Gastrocnemius medialis (tissue), 4 donors: ENCODE measurements around the gene ZNF296. TPM values are rescaled to one million over a fixed set of nuclear protein-coding genes. Genes with fewer than 3 reads are reported as not detected.

Experiments used
- ATAC-seq, 2 donors: fragments of 150-250 bp; one replicate each; pipeline ENCODE4 v1.9.1; 2016
- DNase-seq, 2 donors: peaks; one replicate each; pipeline ENCODE4 v3.0.0-alpha.2; 2019
- H3K27ac ChIP-seq, 4 donors: fragments of 200-600 bp; sonication (generic); 1 replicate in 1 of 4; 2 replicates in 3 of 4; pipeline ENCODE4 v1.5.1; 2016 to 2018; ENCODE audit warnings: mild to moderate bottlenecking in 2 of 4, moderate library complexity in 1 of 4
- H3K27me3 ChIP-seq, 3 donors: fragments of 200-600 bp; sonication (generic) in 2 of 3; 1 replicate in 1 of 3; 2 replicates in 2 of 3; pipeline versions ENCODE4 v1.5.1 to v1.6.0; 2016 to 2019; ENCODE audit warnings: mild to moderate bottlenecking in 1 of 3, moderate library complexity in 1 of 3
- H3K36me3 ChIP-seq, 2 donors: fragments of 200-600 bp; sonication (generic) in 1 of 2; one replicate each; pipeline ENCODE4 v1.5.1; 2017 to 2018
- H3K4me1 ChIP-seq, 2 donors: fragments of 200-600 bp; sonication (generic) in 1 of 2; one replicate each; pipeline ENCODE4 v1.5.1; 2016 to 2017; ENCODE audit warnings: mild to moderate bottlenecking in 2 of 2
- H3K4me3 ChIP-seq, 4 donors: fragments of 200-600 bp; sonication (generic) in 3 of 4; 1 replicate in 1 of 4; 2 replicates in 3 of 4; pipeline ENCODE4 v1.5.1; 2016 to 2019; ENCODE audit warnings: mild to moderate bottlenecking in 2 of 4
- H3K9me3 ChIP-seq, 3 donors: fragments of 200-600 bp; sonication (generic) in 2 of 3; 1 replicate in 1 of 3; 2 replicates in 2 of 3; pipeline ENCODE4 v1.5.1; 2016 to 2019
- POLR2A ChIP-seq, 2 donors: fragments of 450-650 bp; IDR thresholded peaks; one replicate each; pipeline ENCODE4 v1.6.1; 2017; ENCODE audit warnings: antibody characterized with exemption in 2 of 2, mild to moderate bottlenecking in 2 of 2, moderate library complexity in 2 of 2
- in situ Hi-C, 4 donors: fragments of 200-750 bp; cut with MboI; loops; one replicate each; pipeline versions ENCODE4 v1.15.0 to v1.8.0; 2017; ENCODE audit warnings: low sequenced_read_pairs in 4 of 4
- intact Hi-C: fragments of 100-400 bp; cut with DNase I; formaldehyde crosslinking; loops from one replicate; pipeline ENCODE4 v1.15.1; 2023; ENCODE audit warnings: low total_unique reads
- total RNA-seq, 4 donors: library from RNA; depleted of rRNA; stranded (reverse); fragments of >200 nt; gene quantifications; one replicate each; pipeline versions ENCODE4 v1.1.0 to v1.2.3, GENCODE V29; 2016
- TF ChIP-seq, protein P1 (sequence below), 5 experiments: fragments of 450-650 bp in 3 of 5; fragments of 200-600 bp in 2 of 5; sonication (generic) in 2 of 5; IDR thresholded peaks in 4 of 5; conservative IDR thresholded peaks in 1 of 5; 1 replicate in 4 of 5; 2 replicates in 1 of 5; pipeline ENCODE4 v1.5.1; 2016 to 2019; ENCODE audit warnings: antibody characterized with exemption in 5 of 5, mild to moderate bottlenecking in 3 of 5, moderate library complexity in 3 of 5

ZNF296 gene
- total RNA-seq, 4 donors from 2014 or later, result not detected

DNA sequence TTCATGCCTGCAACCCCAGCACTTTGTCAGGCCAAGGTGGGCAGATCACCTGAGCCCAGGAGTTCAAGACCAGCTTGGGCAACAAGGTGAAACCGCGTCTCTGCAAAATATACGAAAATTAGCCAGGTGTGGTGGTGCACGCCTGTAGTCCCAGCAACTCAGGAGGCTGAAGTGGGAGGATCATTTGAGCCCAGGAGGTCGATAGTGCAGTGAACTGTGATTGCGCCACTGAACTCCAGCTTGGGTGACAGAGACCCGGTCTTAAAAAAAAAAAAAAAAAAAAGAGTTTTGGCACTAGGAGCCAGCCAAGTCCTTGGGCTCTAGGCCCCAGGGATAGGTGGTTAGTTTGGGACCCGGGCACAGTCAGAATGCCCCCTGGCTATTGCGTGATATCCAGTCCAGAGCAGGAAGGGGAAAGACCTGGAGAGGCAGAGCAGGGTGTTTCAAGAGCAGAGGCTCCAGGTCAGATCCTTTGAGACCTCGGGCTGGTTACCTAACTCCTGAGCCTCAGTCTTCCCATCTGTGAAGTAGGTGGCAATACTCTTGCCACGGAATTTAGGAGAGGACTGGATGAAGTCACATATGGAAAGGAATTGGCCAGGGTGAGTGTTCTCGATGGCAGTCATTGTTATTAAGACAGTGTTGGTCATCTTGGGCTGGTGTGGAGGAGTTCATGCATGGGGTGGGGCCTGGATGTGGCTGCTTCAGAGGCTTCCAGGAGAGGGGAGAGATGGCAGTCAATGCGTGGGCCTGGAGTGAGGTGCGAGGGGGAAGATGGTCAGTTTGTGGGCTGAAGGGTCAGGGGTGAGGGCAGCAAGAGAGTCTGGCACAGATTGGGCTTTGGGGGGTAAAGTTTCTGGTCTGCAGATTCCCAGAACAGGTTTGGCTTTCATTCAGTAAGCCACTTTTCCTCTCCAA lies 19.5 kb upstream of the ZNF296 start:
- no peaks in the 10 kb centered on the region for H3K36me3 ChIP-seq
- in situ Hi-C loops (no loop called here), intact Hi-C loops (loop anchor here (10.0 kb wide), 1 partner anchor 229 kb away; the partner anchor contains the start of gene CKM)
- TF ChIP-seq, protein P1, sequence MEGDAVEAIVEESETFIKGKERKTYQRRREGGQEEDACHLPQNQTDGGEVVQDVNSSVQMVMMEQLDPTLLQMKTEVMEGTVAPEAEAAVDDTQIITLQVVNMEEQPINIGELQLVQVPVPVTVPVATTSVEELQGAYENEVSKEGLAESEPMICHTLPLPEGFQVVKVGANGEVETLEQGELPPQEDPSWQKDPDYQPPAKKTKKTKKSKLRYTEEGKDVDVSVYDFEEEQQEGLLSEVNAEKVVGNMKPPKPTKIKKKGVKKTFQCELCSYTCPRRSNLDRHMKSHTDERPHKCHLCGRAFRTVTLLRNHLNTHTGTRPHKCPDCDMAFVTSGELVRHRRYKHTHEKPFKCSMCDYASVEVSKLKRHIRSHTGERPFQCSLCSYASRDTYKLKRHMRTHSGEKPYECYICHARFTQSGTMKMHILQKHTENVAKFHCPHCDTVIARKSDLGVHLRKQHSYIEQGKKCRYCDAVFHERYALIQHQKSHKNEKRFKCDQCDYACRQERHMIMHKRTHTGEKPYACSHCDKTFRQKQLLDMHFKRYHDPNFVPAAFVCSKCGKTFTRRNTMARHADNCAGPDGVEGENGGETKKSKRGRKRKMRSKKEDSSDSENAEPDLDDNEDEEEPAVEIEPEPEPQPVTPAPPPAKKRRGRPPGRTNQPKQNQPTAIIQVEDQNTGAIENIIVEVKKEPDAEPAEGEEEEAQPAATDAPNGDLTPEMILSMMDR (IDR thresholded peaks at IDR 0.05 in 4 of 5, conservative IDR thresholded peaks at IDR 0.05 in 1 of 5), result no peak
- TF ChIP-seq POLR2A (IDR thresholded peaks at IDR 0.05), result no peak
- no peaks in the 10 kb centered on the region for H3K9me3 ChIP-seq
- no peak for DNase-seq
- peaks cover 77 to 78% of the 10 kb centered on the region in 2 donors for H3K4me1 ChIP-seq
- no peak overlapping the region for H3K4me3 ChIP-seq
- no peaks in the 10 kb centered on the region for H3K27me3 ChIP-seq
- peak overlapping the region in 2 of 4 donors; percentile 85 to 96 for H3K27ac ChIP-seq
- ATAC-seq, result no peak

DNA sequence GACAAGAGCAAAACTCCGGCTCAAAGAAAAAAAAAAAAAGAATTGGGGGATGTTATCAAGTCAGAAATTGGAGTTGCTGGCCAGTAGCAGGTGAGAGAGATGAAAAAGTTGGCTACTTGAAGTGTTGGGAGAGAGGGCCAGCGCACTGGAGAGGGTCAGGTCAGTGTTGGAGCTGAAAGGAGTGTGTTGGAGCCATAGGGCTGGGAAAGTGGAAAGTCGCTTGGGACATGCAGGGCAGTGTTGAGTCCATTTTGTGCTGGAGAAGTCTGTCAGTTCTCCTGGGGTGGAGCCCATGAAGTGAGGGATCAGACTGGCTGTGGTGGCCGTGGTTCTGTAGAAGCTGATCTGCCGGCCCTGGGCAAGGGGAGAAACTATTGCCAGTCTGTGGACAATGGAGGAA lies 18.4 kb upstream of the ZNF296 start:
- ATAC-seq (no peak), DNase-seq (no peak)
- Histone ChIP-seq H3K4me3 (peak overlapping the region in 2 of 4 donors; percentile 81 to 86), H3K27me3 (no peaks in the 10 kb centered on the region), H3K4me1 (peaks cover 70% of the 10 kb centered on the region in 2 donors), H3K27ac (peak overlapping the region in 1 of 4 donors; percentile 96), H3K36me3 (peaks cover 0 to 8% of the 10 kb centered on the region in 2 donors), H3K9me3 (no peaks in the 10 kb centered on the region)
- in situ Hi-C loops (no loop called here), intact Hi-C loops (loop anchor here (5.0 to 10.0 kb wide), 3 partner anchors 158 to 347 kb away; partner anchors contain the start of genes BCL3, CKM and MARK4)
- TF ChIP-seq, protein P1 (IDR thresholded peaks at IDR 0.05 in 4 of 5, conservative IDR thresholded peaks at IDR 0.05 in 1 of 5), result no peak
- no peak for TF ChIP-seq POLR2A (IDR thresholded peaks at IDR 0.05)

DNA sequence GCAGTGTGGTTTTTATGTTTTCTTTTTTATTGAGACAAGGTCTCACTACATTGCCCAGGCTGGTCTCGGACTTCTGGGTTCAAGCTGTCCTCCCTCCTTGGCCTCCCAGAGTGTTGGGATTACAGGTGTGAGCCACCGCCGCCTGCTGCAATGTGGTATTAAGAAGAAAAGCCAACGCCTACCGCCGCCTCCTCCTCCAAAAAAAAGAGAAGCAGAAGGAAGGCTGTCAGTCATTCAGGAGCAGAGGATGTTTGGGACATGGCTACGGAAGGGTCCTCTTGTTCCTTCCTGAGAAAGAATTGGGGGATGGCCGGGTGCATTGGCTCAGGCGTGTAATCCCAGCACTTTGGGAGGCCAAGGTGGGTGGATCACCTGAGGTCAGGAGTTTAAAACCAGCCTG lies 17.9 kb upstream of the ZNF296 start:
- Histone ChIP-seq H3K9me3 (no peaks in the 10 kb centered on the region), H3K36me3 (peaks cover 0 to 8% of the 10 kb centered on the region in 2 donors), H3K27ac (peak overlapping the region in 1 of 4 donors; percentile 96), H3K4me1 (peaks cover 65 to 66% of the 10 kb centered on the region in 2 donors), H3K4me3 (peak overlapping the region; percentile 71 to 98 (median 84)), H3K27me3 (no peaks in the 10 kb centered on the region)
- ATAC-seq (no peak), DNase-seq (no peak)
- intact Hi-C loops, result loop anchor here (5.0 to 10.0 kb wide), 3 partner anchors 158 to 347 kb away; partner anchors contain the start of genes BCL3, CKM and MARK4
- in situ Hi-C loops, result no loop called here
- TF ChIP-seq POLR2A (IDR thresholded peaks at IDR 0.05), result no peak
- TF ChIP-seq, protein P1 (IDR thresholded peaks at IDR 0.05 in 4 of 5, conservative IDR thresholded peaks at IDR 0.05 in 1 of 5), result no peak

DNA sequence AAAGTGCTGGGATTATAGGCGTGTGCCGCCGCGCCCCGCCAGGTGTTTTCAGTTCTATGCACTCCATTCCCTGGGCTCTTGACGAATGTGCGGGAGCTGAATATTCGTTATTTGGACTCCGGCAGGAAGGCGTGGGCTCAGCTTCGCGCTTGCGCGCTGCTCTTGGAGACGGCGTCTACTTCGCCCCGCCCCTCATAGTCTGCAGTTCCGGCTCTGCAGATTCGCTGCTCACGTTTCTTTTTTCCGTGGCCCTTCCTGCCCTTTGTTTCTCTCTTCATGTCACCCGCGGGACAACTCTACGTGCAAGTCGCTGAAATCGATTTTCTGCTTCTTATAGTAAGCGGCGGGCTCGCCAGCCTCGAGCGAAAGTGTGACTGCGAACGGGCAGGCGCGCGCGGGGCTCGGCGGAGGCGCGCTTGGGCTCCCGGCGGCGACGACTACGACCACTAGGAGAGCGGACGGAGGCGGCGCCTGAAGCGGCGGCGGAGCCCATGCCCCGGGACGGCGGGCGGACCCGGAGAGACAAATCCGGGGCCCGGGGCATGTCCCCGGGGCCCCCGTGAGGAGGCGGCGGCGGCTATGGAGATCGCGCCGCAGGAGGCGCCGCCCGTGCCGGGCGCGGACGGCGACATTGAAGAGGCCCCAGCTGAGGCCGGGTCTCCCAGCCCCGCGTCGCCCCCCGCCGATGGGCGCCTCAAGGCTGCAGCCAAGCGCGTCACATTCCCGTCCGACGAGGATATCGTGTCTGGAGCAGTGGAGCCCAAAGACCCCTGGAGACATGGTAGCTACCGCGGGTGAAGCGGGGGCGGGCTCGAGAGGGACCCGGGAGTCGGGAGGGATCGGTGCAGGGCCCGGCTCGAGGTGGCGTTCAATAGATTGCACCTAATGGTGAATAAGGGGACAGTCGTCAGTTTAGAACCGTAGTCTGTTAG lies 16.7 kb upstream of the ZNF296 start, which contains the start of gene PPP1R37:
TSS of gene PPP1R37 (plus strand) at position 433 of the 932 bp plus-strand sequence. CDS start at position 580, 147 bp downstream.
- peak; percentile 65 to 71 for TF ChIP-seq POLR2A (IDR thresholded peaks at IDR 0.05)
- TF ChIP-seq, protein P1 (IDR thresholded peaks at IDR 0.05 in 4 of 5, conservative IDR thresholded peaks at IDR 0.05 in 1 of 5), result peak; percentile 46 to 70 (median 59)
- ATAC-seq (peak; percentile 88 to 92), DNase-seq (peak; percentile 91 to 93)
- peaks cover 0 to 8% of the 10 kb centered on the region in 2 donors for H3K36me3 ChIP-seq
- peak within 1 kb of the TSS; percentile 71 to 98 (median 84) for H3K4me3 ChIP-seq
- H3K4me1 ChIP-seq, result peaks cover 53 to 55% of the 10 kb centered on the region in 2 donors
- in situ Hi-C loops (no loop called here), intact Hi-C loops (loop anchor here (1.0 to 10.0 kb wide), 5 partner anchors 14 to 346 kb away; partner anchors contain the start of genes BCL3, BLOC1S3, CKM and GEMIN7)
- no peaks in the 10 kb centered on the region for H3K9me3 ChIP-seq
- H3K27me3 ChIP-seq, result no peaks in the 10 kb centered on the region
- peak within 1 kb of the TSS; percentile 90 to 96 (median 90) for H3K27ac ChIP-seq
